HL-60 (cell line): ENCODE data around the gene IGBP1.

Source experiments
- DNase-seq, 2 experiments: peaks; one replicate each; pipeline ENCODE4 v3.0.0-alpha.2; 2010 to 2020; ENCODE audit warnings: low read depth in 1 of 2, low spot score in 1 of 2
- H3K27ac ChIP-seq: fragments of 250-450 bp; sonication (Bioruptor Pico); replicated peaks from 2 replicates; pipeline ENCODE4 v1.5.1; 2020; ENCODE audit warnings: mild to moderate bottlenecking, moderate library complexity
- H3K27me3 ChIP-seq: fragments of 250-450 bp; sonication (Bioruptor Pico); 2 replicates; pipeline ENCODE4 v1.5.1; 2021; ENCODE audit warnings: mild to moderate bottlenecking, moderate library complexity; ENCODE audit not compliant: insufficient read depth, poor library complexity, severe bottlenecking
- H3K4me3 ChIP-seq: replicated peaks from 2 replicates; pipeline ENCODE4 v1.5.1; 2011; ENCODE audit warnings: mild to moderate bottlenecking, control low read depth, low read length; ENCODE audit not compliant: insufficient read depth
- CTCF ChIP-seq: IDR thresholded peaks from one replicate; pipeline ENCODE4 v1.5.1; 2011; ENCODE audit warnings: low read length, control low read depth, inconsistent platforms; ENCODE audit not compliant: insufficient read depth
- GABPA ChIP-seq: IDR thresholded peaks from 2 replicates; pipeline ENCODE4 v1.6.1; 2012; ENCODE audit warnings: low read depth
- POLR2AphosphoS5 ChIP-seq: IDR thresholded peaks from 2 replicates; pipeline ENCODE4 v1.6.1; 2012; ENCODE audit warnings: low read depth
- REST ChIP-seq: IDR thresholded peaks from 2 replicates; pipeline ENCODE4 v1.6.1; 2012; ENCODE audit warnings: low read depth; ENCODE audit not compliant: insufficient replicate concordance
- SPI1 ChIP-seq: IDR thresholded peaks from 2 replicates; pipeline ENCODE4 v1.6.1; 2012; ENCODE audit warnings: low read depth, mild to moderate bottlenecking, borderline replicate concordance

Gene IGBP1

GRCh38 chrX:70174754-70175153, 41.5 kb downstream of the IGBP1 start:
- no peak for DNase-seq
- TF ChIP-seq GABPA (no peak), REST (no peak), CTCF (no peak), SPI1 (no peak), POLR2AphosphoS5 (no peak)
- Histone ChIP-seq H3K27ac (no peak overlapping the region), H3K4me3 (no peak overlapping the region), H3K27me3 (no peaks in the 10 kb centered on the region)

GRCh38 chrX:70175338-70175737, 42.1 kb downstream of the IGBP1 start:
- Histone ChIP-seq H3K27me3 (no peaks in the 10 kb centered on the region), H3K27ac (no peak overlapping the region), H3K4me3 (no peak overlapping the region)
- no peak for DNase-seq
- TF ChIP-seq POLR2AphosphoS5 (no peak), CTCF (no peak), SPI1 (no peak), REST (no peak), GABPA (no peak)

GRCh38 chrX:70176938-70177533, 43.8 kb downstream of the IGBP1 start, which contains the start of gene DGAT2L6:
Gene DGAT2L6, plus strand, starts transcription at chrX:70177483. Its CDS starts 100 bp downstream, at chrX:70177583.
- no peak for TF ChIP-seq POLR2AphosphoS5
- TF ChIP-seq SPI1, result no peak
- no peak for TF ChIP-seq REST
- Histone ChIP-seq H3K27ac (no peak within 1 kb of the TSS), H3K4me3 (no peak within 1 kb of the TSS), H3K27me3 (no peaks in the 10 kb centered on the region)
- no peak for DNase-seq

GRCh38 chrX:70183091-70183490, 49.8 kb downstream of the IGBP1 start:
- Histone ChIP-seq H3K4me3 (no peak overlapping the region), H3K27me3 (no peaks in the 10 kb centered on the region), H3K27ac (no peak overlapping the region)
- DNase-seq, result no peak
- TF ChIP-seq CTCF (no peak), GABPA (no peak), POLR2AphosphoS5 (no peak), SPI1 (no peak), REST (no peak)
